ENCODE data around the gene AHNAK. TPM values are rescaled to one million over a fixed set of nuclear protein-coding genes. Genes with fewer than 3 reads are reported as not detected.
A peak's percentile ranks its signal among the peaks of the same experiment; 100 is the strongest.

Gene AHNAK
- polyA plus RNA-seq, 1 experiment, result 231 TPM

GRCh38 chr11:62542111-62542745 lies 4.4 kb downstream of the AHNAK start:
- no peak for DNase-seq (ENCODE audit: low read depth, low spot score)
- TF ChIP-seq CTCF (IDR thresholded peaks at IDR 0.05; ENCODE audit: low read depth, low read length), result no peak
- peak overlapping the region; percentile 39 for H3K27ac ChIP-seq (ENCODE audit: low read depth, low read length)

GRCh38 chr11:62540804-62541701 lies 5.6 kb downstream of the AHNAK start:
- peaks cover 6% of the 10 kb centered on the region; the same call in 1 of the 2 replicates for H3K9me3 ChIP-seq (ENCODE audit: control insufficient read depth, insufficient read depth, low read length)
- no peak for TF ChIP-seq CTCF (IDR thresholded peaks at IDR 0.05; ENCODE audit: low read depth, low read length)
- DNase-seq (ENCODE audit: low read depth, low spot score), result no peak
- ChIA-PET POLR2A (interaction anchor here (0.9 to 1.6 kb wide), 4 partner anchors 12 to 146 kb away, joined by 3 to 12 read pairs (median 5); partner anchors contain the start of genes EEF1G and TUT1), CTCF (interaction anchor here (1.2 to 6.2 kb wide), 9 partner anchors 17 to 150 kb away, joined by 3 to 137 read pairs (median 20); partner anchors contain the start of gene SCGB1A1)
- H3K4me3 ChIP-seq (ENCODE audit: low read depth, low read length), result peak overlapping the region; percentile 98
- H3K27ac ChIP-seq (ENCODE audit: low read depth, low read length), result peak overlapping the region; percentile 0
- H3K27me3 ChIP-seq (ENCODE audit: control insufficient read depth, insufficient read depth, low read length), result no peaks in the 10 kb centered on the region

More at GRCh38 chr11:62542111-62542745, 4.4 kb downstream of the AHNAK start:
- peaks cover 6% of the 10 kb centered on the region; the same call in 1 of the 2 replicates for H3K9me3 ChIP-seq (ENCODE audit: control insufficient read depth, insufficient read depth, low read length)
- ChIA-PET POLR2A (interaction anchor here (1.1 to 3.5 kb wide), 6 partner anchors 12 to 147 kb away, joined by 5 to 28 read pairs (median 14); partner anchors contain the start of genes C11orf98, CSKMT and EEF1G), CTCF (interaction anchor here (0.5 to 6.2 kb wide), 29 partner anchors 10 to 151 kb away, joined by 3 to 137 read pairs (median 9); partner anchors contain the start of genes EEF1G, SCGB1A1 and TUT1)
- no peaks in the 10 kb centered on the region for H3K27me3 ChIP-seq (ENCODE audit: control insufficient read depth, insufficient read depth, low read length)
- peak overlapping the region; percentile 98 for H3K4me3 ChIP-seq (ENCODE audit: low read depth, low read length)

- POLR2A ChIA-PET, result interaction anchor here (0.5 to 1.6 kb wide), 10 partner anchors 14 to 144 kb away, joined by 3 to 7 read pairs (median 3); partner anchors contain the start of genes B3GAT3, C11orf98, CSKMT and EEF1G
- no peaks in the 10 kb centered on the region for H3K27me3 ChIP-seq (ENCODE audit: control insufficient read depth, insufficient read depth, low read length)
- DNase-seq (ENCODE audit: low read depth, low spot score), result peak; percentile 78
- H3K4me3 ChIP-seq (ENCODE audit: low read depth, low read length), result peak overlapping the region; percentile 46
- CTCF ChIA-PET, result interaction anchor here (1.2 to 5.1 kb wide), 5 partner anchors 21 to 147 kb away, joined by 3 to 53 read pairs (median 5); no protein-coding TSS in a partner anchor
- H3K27ac ChIP-seq (ENCODE audit: low read depth, low read length), result peak overlapping the region; percentile 52
- H3K9me3 ChIP-seq (ENCODE audit: control insufficient read depth, insufficient read depth, low read length), result no peaks in the 10 kb centered on the region; the same call in 1 of the 2 replicates
- no peak for TF ChIP-seq CTCF (IDR thresholded peaks at IDR 0.05; ENCODE audit: low read depth, low read length)
Measured at GRCh38 chr11:62539238-62539925, 7.2 kb downstream of the AHNAK start.

GRCh38 chr11:62538470-62539237 lies 8.0 kb downstream of the AHNAK start:
- no peak for DNase-seq (ENCODE audit: low read depth, low spot score)
- POLR2A ChIA-PET, result interaction anchor here (0.5 to 1.4 kb wide), 7 partner anchors 14 to 126 kb away, joined by 3 to 6 read pairs (median 3); partner anchors contain the start of genes B3GAT3, C11orf98, CSKMT and EML3
- H3K4me3 ChIP-seq (ENCODE audit: low read depth, low read length), result peak overlapping the region; percentile 46

More at GRCh38 chr11:62538470-62539237, 8.0 kb downstream of the AHNAK start:
- peak overlapping the region; percentile 39 for H3K27ac ChIP-seq (ENCODE audit: low read depth, low read length)
- no peaks in the 10 kb centered on the region; the same call in 1 of the 2 replicates for H3K9me3 ChIP-seq (ENCODE audit: control insufficient read depth, insufficient read depth, low read length)
- no peak for TF ChIP-seq CTCF (IDR thresholded peaks at IDR 0.05; ENCODE audit: low read depth, low read length)
- no peaks in the 10 kb centered on the region for H3K27me3 ChIP-seq (ENCODE audit: control insufficient read depth, insufficient read depth, low read length)
- CTCF ChIA-PET, result interaction anchor here (1.2 to 5.1 kb wide), 3 partner anchors 22 to 144 kb away, joined by 4 to 53 read pairs (median 20); no protein-coding TSS in a partner anchor
